GM19035 (cell line): ENCODE results near the gene PIM3.
"Not testable (repeated sequence)": the region's sequence is repeated elsewhere in the genome, so short reads cannot be mapped to it uniquely, and the experiment has no call there.

Source experiments
- ATAC-seq: cut with Tn5 transposase; IDR thresholded peaks from one replicate; pipeline ENCODE4 v1.9.1; 2021; ENCODE audit not compliant: unreplicated experiment

Gene PIM3

GRCh38 chr22:49942565-49943404 is 17.8 kb upstream of the PIM3 start:
- no peak for ATAC-seq

- no peak for ATAC-seq
These were observed 17.2 kb upstream of the PIM3 start for GRCh38 chr22:49943405-49943765.

- no peak for ATAC-seq
These were observed 16.7 kb upstream of the PIM3 start for GRCh38 chr22:49943771-49944398.

- no peak for ATAC-seq
These were observed 16.1 kb upstream of the PIM3 start for GRCh38 chr22:49944399-49944891.

- ATAC-seq = not testable (repeated sequence)
These were observed 15.4 kb upstream of the PIM3 start for GRCh38 chr22:49945042-49945794.

- ATAC-seq = no peak
These were observed 13.8 kb upstream of the PIM3 start for GRCh38 chr22:49946612-49947295.

- no peak for ATAC-seq
These were observed 13.3 kb upstream of the PIM3 start for GRCh38 chr22:49947296-49947622.

- ATAC-seq = no peak
These were observed 12.2 kb upstream of the PIM3 start for GRCh38 chr22:49948116-49948957.

GRCh38 chr22:49948958-49949913 is 11.3 kb upstream of the PIM3 start:
- ATAC-seq = no peak

- ATAC-seq = no peak
These were observed 10.7 kb upstream of the PIM3 start for GRCh38 chr22:49949914-49950292.

- ATAC-seq = no peak
These were observed 10.1 kb upstream of the PIM3 start for GRCh38 chr22:49950396-49950994.

GRCh38 chr22:49951000-49951677 is 9.4 kb upstream of the PIM3 start:
- no peak for ATAC-seq

GRCh38 chr22:49951678-49951985 is 8.9 kb upstream of the PIM3 start:
- ATAC-seq = no peak

- ATAC-seq = no peak
These were observed 8.3 kb upstream of the PIM3 start for GRCh38 chr22:49951986-49952896.

GRCh38 chr22:49953027-49953679 is 7.4 kb upstream of the PIM3 start:
- no peak for ATAC-seq

- ATAC-seq = no peak
These were observed 6.8 kb upstream of the PIM3 start for GRCh38 chr22:49953680-49954344.
